HG03025 (cell line): ENCODE results near the gene PPP1R16B.

Experiments used
- ATAC-seq: cut with Tn5 transposase; IDR thresholded peaks from one replicate; pipeline ENCODE4 v1.9.1; 2021; ENCODE audit warnings: mild to moderate bottlenecking, moderate library complexity; ENCODE audit not compliant: unreplicated experiment, low FRiP score

Gene PPP1R16B

DNA sequence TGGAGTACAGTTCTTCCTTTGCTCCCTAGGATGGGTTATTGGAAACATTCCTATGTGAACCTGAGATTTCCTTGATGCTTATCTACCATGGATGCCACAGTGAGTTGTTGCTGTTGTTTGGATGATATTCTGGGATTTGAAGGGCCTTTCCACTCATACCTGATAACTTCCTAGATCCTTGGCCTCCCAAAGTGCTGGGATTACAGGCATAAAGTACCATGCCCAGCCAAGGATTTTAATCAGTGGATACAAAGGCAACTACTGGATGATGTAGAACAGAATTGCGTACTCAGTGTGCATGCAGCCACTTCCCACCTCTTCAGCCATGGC is 20.0 kb downstream of the PPP1R16B start:
- ATAC-seq = no peak

DNA sequence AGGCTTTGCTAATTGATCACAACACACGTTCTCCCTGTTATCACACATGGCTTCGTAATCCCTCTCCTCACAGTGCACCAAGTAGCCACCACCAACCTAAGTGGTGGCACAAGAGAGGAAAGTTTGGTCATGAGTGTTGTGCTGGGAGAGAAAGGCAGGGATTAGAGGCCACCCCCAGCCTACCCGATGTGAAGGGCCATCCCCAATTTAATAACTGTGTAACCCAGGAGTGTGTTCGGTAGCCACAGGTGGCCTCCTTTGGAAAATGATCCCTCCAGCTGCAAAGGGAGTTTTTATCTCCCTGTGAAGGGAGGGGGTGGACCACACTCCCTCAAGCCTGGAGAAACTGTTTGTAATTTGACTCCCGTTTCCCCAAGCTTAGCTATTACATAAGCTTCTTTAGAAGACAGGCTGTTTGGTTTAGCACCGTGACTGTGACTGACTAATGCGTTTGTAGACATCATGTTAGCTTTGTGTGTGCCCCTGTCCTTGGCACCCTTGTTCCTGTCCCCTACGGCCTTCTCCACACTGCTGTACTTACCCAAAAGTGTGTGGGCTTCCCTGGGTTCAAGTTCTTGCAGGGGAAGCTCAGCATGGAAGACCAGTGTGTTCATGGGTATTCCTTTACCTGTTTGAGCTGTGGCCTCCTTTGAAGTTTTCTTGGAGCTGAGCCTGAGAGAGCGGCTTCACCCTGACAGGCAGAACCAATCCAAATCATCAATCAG is 20.6 kb downstream of the PPP1R16B start:
- no peak for ATAC-seq

- no peak for ATAC-seq
Observed at GRCh38 chr20:38827770-38828281, 22.3 kb downstream of the PPP1R16B start.

DNA sequence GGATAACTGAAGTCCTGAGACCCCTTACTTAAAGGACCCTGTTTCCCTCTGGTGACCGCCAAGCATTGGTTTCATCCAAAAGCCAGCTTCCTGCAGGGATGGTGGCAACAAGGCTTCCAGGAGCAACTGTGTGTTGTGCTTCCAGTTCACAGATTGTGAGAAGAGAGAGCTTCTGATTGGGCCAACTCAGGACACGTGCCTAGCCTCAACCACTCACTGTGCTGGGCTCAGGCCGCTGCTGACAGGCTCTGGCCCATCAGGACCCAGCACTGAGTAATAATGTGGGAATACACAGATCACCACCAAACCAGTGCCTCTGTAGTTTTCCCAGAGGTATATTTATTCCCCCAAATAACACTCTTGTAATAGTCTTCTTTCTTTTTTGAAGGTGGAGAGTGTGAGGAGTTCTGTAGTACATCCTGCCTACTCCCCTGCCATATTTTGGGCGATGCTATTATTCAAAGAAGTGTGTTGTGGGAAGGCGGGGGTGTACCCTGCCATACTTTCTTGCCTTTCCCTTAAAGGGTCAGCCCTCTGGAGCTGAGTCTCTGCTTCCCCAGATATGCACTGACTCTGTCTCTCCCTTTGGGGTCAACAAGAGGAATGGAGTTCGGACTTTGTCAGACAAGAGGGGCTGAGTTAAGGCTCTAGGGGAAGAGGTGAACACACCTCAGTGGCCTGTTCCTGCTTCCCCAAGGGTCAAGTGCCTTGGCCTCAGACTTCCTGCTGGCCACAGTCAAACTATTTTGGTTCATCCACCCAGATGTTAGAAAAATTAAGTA is 23.2 kb downstream of the PPP1R16B start:
- no peak for ATAC-seq

DNA sequence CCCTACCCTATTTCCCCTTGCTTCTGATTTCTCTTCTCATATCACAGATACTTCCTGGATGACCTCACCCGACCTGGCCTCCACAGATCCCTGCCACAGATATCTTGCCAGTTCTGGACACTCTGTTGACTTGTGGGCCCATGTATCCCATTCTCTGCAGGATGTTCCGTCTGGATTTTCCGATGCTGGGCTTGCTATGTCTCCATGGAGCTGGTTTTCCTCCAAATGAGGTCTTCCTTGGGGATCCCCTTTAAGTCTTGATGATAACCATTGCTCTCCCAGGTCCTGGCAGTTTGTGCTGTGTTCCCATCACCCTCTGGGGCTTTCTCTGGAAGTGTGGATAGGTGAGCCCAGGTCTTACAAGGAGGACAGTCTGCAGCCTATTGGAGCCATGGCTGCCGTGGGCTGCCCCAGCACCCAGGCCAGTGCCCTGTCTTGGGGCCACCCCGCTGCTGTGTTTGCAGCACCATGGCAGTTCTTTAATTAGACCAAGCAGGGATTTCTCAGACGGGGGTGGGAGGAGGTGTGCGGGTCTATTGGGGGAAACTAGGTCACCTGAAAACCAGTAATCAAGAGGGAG is 23.9 kb downstream of the PPP1R16B start:
- no peak for ATAC-seq

DNA sequence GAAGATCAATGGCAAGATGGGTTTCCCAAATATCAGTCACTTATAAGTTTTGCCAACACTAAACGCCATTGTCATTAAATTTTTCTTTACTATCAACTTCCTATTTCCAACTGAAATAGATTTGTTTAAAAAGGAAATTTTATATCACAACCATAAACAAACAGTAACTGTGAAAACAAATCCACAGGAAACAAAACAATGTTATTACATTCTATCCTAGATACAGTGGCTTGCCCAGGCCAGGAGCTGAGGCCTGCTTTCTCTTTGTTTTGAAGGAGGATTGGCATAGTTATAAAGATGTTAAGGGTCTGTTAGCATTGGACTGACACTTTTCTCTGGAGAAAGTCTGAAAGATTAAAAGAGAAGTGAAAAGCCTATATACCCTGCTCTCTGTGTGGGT is 24.9 kb downstream of the PPP1R16B start:
- no peak for ATAC-seq

DNA sequence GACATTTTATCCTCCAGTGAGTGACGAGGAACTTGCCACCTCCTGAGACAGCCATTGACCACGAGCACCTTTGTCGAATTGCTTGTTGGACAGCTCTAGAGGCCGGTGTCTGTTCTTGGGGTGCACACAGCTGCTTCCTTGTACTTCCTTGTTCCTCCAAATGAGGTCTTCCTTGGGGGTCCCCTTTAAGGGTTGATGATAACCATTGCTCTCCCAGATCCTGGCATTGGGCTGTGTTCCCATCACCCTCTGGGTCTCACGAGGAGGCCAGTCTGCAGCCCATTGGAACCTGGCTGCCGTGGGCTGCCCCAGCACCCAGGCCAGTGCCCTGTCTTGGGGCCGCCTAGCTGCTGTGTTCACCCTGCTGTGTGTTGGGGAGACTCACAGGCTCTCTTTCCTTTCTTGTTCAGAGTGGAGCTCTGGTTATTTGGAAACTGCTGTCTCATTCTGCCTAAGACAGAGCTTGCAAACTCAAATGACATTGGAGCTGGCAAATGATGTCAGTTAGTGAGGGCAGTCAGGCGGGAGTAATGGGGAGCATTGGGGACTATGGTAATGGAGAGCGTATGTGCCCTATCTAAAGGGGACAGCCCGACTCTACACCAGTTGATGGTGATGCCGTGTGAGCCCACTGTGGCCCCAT is 25.7 kb downstream of the PPP1R16B start:
- no peak for ATAC-seq

DNA sequence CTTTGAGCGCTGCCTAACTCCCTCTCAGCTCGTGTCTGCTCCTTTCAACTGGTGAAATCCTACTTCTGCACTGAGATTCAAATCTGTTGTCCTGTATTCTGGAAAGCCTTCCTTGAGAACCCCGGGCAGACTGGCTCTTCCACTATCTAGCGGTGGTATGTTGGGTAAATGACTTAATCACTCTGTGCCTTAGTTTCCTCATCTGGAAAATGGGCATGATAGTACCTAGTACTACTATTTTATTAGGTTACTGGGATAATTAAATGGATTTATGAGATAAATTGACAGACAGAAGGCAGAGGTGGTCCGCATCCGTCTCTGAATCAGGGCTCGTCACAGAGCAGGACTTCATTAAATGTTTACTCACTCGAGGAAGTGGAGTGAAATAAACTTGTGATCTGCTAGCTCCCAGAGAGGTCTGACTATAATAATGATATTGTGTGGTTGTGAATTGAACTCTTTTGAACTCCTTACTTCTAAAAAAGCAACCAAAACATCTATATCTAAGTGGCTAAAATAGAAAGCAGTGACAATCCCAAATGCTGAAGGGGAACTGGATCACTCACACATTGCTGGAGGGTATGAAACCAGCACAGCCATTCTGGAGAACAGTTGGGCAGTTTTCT is 26.6 kb downstream of the PPP1R16B start:
- no peak for ATAC-seq

DNA sequence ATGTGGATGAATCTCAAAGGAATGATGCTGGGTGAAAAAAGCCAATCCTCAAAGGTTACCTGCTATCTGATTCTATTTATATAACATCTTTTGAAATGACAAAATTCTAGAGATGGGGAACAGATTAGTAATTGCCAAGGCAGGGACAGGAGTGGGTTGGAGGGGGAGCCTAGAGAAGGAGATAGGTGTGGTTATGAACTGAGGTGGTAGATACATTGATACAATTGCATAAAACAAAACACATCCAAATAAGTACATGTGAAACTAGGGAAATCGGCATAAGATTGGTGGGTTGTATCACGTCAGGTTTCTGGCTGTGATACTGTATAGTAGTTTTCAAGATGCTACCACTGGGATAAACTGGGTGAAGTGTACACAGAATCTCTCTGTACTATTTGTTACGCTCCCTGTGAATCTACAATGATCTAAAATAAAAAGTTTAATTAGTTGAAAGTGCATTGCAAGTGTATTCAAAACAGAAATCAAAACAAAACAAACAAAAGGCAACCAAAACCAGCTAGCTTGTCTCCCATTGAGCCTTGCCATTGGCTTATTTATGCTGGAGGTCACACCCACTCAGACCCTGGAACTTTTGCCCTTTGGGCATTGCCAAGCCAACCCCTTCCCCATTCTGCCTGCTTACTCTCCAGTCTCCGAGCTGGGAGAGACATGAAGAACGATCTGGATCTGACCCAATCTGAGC is 27.8 kb downstream of the PPP1R16B start:
- no peak for ATAC-seq

DNA sequence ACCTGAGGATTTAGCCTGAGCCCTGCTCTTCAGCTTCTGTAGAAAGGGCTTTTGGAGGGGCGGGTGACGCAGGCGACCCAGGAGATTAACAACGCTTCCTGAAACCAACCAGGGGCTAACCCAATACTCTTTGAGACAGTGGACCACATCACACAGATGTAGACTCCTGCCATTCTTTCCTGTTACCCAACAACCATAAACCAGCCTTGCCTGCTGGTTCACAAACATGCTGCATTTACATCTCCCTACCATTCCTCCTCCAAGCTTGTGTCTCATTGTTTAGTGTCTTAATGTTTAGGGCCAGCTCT is 28.3 kb downstream of the PPP1R16B start:
- ATAC-seq = no peak

DNA sequence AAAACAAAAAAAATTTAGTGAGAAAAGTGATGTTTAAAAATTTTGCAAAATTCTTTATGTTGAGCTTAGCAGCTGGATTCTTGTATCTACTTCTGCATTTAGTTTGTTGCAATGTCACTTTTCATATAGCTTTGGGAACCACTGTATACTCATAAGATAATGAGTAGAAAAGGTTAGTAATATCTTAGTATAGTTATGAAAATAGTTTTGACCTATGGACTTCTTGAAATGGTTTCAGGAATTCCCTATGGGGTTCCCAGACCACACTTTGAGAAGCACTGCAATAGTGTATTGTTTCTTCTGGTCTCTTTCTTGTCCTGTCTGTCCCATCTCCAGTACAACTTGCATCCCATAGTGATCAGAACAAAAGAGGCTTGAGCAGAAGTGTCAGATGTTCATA is 29.4 kb downstream of the PPP1R16B start:
- ATAC-seq = no peak

DNA sequence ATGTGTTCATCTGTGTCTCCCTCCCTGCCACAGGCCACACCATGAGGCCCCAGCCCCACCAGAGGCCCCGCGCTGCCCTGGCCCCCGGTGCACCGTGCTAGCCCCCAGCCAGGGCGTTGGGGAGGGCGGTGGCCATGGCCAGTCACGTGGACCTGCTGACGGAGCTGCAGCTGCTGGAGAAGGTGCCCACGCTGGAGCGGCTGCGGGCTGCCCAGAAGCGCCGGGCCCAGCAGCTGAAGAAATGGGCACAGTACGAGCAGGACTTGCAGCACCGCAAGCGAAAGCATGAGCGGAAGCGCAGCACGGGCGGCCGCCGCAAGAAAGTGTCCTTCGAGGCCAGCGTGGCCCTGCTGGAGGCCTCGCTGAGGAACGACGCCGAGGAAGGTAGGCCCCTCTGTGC is 30.3 kb downstream of the PPP1R16B start:
- no peak for ATAC-seq

DNA sequence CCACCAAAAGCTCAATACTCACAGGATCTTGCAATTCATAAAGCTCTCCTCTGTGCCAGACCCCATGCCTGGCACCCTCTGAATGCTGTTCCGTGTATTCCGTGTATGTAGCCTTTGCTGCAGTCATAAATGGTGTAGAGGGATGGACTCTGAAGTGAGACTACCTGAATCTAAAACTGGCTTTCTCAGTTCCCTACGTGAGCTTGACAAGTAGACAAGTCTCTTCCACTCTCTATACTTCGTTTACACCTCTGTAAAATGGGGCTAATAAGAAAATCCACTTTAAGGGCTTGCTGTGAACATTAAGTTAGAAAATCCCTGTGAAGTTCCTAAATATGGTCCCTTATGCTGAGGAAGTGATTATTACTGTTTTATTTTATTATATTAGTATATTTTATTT is 31.5 kb downstream of the PPP1R16B start:
- no peak for ATAC-seq

DNA sequence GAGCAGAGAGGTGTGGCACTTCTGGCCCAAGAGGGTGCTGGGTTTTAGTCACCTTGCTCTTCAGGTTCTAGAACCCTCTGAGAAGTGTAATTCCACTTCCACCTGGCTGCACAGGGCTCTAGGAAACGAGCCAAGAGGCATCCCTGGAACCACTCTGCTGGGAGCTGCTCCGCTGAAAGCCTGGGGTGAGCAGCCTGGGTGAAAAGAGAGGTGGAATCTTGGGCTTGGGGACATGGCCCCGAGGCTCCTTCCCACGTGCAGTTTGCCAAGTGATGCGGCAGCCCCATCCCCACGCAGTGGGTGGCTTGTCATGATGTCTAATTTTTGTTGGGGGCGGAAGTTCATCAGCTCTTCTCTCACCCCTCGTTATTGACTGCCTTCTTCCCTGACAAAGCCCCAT is 32.8 kb downstream of the PPP1R16B start:
- no peak for ATAC-seq

GRCh38 chr20:38839563-38839962 is 34.1 kb downstream of the PPP1R16B start:
- no peak for ATAC-seq

DNA sequence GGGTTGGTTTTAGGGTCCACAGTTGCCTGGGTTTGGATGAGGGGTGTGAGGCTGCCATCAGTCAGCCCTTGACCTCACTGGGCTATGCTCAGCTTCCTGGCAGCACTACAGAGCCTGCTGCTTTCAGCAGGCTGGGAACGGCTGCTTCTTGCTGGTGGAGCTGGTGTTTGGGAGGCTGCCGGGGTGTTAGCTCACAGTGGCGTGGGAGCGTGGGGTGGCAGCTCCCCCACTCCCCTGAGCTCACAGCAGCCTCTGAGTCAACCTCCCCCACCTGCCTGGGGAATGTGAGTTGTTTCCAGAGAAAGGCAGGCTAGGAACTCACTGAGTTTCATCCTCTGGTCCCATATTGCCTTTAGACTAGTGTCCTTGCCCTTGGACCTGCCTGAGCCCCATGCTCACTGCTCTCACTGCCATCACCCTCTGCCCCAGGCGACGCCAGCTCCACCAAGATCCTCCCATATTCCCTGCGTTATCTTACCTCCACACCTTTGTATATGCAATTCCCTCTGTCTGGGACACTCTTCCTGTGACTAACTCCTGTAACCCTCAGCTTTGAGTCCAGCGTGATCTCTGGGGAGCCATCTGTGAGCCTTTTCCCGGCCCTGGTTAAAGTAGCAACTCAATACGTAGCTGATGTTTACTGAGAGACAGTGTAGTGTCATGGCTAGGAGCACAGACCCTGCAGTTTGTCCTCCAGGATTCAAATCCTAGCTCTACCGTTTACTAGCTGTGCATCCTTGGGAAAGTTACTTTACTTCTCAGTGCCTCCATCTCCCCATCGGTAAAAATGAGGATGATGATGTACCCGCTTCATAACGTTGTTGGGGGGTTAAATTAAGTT is 34.8 kb downstream of the PPP1R16B start:
- no peak for ATAC-seq

DNA sequence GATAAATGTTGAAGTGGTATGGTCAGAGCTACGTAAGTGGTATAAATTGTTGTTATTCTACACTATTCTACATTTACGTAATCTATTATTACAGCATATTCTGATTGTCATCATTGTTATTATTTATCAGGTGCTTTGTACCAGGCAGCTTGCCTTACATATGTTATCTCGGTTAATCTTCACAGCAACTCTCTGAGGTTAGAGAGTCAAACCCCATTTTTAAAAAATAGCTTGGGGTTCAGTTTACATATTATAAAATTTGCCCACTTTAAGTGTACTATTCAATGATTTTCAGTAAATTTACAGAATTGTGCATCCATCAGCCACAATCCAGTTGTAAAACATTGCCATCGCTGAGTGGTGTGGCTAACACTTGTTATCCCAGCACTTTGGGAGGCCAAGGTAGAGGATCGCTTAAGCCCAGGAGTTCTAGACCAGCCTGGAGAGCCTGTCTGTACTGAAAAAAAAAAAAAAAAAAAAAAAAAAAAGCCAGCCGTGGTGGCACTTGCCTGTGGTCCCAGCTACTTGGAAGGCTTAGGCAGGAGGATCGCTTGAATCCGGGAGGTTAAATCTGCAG is 35.5 kb downstream of the PPP1R16B start:
- ATAC-seq = no peak

GRCh38 chr20:38841570-38841969 is 36.1 kb downstream of the PPP1R16B start:
- ATAC-seq = no peak

- peak; percentile 51 for ATAC-seq
Observed at GRCh38 chr20:38842026-38842425, 36.5 kb downstream of the PPP1R16B start.
